Stimulated activated CD8-positive, alpha-beta memory T cell treated with anti-CD3 and anti-CD28 coated beads, Interleukin-12 subunit alpha, Interleukin-12 subunit beta, amount 100 ng/mL, for 24 hours (primary cell): ENCODE data around the gene ARSG.
"Not testable (repeated sequence)": the region's sequence is repeated elsewhere in the genome, so short reads cannot be mapped to it uniquely, and the experiment has no call there.

Experiments used
- DNase-seq: peaks from one replicate; pipeline ENCODE4 v3.0.0-alpha.2; 2020; ENCODE audit errors: extremely low read depth

The ARSG gene

DNA sequence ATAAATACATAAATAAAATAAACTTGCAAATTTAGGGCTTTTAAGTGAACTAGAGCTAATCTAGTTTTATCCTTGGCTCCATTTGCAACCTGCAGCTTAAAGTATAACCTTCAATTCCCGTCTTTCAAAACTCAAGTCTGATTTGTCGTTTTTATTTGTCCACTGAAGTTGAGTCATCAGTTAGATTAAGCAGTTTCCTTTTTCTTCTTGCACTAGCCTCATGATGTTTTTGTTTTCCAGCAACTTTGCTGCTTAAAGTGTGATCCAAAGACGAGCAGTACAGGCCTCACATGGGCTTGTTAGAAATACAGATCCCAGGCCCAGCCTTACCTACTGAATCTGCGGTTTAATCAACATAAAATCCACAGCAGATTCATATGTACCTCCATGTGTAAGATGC is 13.8 kb downstream of the ARSG start:
- no peak for DNase-seq

DNA sequence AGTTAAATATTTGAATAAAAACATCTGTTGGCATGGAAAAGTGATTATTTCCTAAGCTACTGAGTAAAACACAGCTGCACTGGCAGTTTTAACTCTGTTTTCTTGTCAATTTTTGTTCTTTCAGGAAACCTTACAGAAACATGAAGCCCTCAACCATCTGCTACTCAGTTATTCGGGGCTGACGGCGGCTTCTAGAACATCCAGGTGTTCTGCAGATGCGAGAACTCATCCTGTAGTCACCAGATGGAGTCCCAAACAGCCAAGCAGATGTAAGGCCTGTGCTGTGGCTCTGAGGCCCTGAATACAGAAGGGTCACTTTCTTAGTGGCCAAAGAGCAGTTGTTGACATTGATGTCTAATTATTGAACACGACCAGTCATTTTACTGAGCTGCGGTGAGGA is 15.5 kb downstream of the ARSG start:
- DNase-seq: no peak

DNA sequence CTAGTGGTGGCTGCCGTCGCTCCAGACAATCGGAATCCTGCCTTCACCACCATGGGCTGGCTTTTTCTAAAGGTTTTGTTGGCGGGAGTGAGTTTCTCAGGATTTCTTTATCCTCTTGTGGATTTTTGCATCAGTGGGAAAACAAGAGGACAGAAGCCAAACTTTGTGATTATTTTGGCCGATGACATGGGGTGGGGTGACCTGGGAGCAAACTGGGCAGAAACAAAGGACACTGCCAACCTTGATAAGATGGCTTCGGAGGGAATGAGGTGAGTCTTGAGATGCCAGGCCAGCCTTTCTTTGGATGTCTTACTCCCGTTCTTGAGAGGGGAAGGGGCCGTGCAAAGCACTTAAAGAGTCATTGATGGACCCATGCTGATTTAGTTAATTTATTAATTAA is 16.1 kb downstream of the ARSG start:
- no peak for DNase-seq

DNA sequence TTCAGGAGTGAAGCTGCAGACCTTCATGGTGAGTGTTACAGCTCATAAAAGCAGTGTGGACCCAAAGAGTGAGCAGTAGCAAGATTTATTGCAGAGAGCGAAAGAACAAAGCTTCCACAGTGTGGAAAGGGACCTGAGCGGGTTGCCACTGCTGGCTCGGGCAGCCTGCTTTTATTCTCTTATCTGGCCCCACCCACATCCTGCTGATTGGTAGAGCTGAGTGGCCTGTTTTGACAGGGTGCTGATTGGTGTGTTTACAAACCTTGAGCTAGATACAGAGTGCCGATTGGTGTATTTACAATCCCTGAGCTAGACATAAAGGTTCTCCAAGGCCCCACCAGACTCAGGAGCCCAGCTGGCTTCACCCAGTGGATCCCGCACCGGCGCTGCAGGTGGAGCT is 17.2 kb downstream of the ARSG start:
- DNase-seq: not testable (repeated sequence)

DNA sequence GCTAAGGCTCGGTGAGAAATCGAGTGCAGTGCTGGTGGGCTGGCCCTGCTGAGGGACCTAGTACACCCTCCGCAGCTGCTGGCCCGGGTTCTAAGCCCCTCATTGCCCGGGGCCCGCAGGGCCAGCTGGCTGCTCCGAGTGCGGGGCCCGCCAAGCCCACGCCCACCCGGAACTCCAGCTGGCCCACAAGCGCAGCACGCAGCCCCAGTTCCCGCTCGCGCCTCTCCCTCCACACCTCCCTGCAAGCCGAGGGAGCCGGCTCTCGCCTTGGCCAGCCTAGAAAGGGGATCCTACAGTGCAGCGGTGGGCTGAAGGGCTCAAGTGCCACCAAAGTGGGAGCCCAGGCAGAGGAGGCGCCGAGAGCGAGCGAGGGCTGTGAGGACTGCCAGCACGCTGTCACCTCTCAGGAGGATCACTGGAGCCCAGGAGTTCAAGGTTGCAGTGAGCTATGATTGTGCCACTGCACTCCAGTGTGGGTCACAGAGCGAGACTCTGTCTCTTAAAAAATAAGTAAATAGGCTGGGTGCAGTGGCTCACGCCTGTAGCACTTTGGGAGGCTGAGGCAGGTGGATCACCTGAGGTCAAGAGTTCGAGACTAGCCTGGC is 17.9 kb downstream of the ARSG start:
- not testable (repeated sequence) for DNase-seq

DNA sequence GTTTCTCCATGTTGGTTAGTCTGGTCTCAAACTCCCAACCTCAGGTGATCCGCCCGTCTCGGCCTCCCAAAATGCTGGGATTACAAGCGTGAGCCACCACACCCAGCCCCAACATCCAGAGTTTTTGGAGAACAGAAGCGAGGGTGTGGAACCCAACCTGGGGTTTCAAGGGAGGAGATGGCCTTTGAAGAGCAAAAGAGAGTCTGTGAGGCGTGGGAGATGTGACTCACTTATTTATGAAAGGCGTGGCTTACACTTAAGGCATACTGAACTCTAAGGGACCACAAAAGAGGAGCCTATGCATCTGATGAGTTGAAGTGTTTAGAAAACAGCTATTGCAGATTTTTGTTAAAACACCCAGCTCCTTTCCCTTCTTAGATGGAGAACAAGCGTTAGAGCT is 18.9 kb downstream of the ARSG start:
- DNase-seq: no peak

DNA sequence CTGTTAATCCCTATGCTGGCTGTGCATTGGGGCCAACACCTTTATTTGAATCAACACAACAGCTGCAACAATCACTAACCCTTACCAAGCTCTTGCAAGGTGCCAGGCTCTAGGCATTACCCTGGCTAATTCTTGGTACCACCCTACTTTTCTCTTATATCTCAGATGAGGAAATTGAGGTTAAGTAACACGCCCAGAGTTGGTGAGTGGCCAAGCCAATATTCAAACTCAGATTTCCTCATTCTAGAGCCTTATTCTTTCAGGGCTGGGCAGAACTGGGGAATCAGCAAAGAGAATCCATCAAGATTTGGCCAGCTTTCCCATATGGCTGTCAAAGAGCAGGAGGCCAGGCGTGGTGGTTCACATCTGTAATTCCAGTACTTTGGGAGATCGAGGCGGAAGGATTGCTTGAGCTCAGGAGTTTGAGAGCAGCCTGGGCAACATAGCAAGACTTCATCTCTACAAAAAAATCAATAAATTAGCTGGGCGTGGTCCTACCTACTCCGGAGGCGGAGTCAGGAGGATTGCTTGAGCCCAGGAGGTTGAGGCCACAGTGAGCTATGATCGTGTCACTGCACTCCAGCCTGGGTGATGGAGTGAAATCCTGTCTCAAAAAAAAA is 23.7 kb downstream of the ARSG start:
- DNase-seq: no peak

DNA sequence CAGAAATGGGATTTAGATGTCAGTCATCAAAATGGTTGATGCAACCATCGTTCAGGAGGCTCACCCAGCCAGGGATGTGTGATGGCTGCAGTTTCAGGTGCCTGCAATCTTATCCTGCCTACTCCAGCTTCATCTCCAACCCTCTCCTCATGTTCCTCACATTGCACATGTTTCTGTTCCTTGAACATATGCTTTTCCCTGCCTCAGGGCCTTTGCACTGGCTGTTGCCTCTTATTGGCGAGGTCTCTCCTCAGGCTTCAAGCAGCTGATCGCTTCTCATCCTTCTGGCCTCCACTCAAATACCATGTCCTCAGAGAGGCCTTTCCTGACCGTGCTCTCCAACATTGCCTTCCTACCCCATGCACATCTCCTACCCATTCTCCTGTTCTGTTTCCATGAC is 24.6 kb downstream of the ARSG start:
- DNase-seq: no peak

DNA sequence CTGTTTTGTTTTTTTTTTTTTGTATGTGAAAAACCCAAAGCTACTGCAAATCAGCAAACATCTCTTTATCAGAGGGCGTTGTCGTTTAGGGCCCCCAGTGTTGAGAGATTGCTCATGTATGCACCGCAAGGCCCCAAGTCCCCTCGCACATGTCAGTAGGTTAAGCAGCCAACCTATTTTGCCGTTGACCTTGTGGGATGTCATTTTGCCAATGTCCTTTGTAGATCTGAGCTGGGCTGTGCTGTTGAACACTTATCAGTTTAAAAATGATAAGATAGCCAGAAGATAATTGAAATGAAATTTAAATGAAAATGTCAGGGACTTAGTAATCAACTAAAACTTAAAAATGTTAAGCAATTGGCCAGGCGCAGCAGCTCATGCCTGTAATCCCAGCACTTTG is 26.2 kb downstream of the ARSG start:
- no peak for DNase-seq

DNA sequence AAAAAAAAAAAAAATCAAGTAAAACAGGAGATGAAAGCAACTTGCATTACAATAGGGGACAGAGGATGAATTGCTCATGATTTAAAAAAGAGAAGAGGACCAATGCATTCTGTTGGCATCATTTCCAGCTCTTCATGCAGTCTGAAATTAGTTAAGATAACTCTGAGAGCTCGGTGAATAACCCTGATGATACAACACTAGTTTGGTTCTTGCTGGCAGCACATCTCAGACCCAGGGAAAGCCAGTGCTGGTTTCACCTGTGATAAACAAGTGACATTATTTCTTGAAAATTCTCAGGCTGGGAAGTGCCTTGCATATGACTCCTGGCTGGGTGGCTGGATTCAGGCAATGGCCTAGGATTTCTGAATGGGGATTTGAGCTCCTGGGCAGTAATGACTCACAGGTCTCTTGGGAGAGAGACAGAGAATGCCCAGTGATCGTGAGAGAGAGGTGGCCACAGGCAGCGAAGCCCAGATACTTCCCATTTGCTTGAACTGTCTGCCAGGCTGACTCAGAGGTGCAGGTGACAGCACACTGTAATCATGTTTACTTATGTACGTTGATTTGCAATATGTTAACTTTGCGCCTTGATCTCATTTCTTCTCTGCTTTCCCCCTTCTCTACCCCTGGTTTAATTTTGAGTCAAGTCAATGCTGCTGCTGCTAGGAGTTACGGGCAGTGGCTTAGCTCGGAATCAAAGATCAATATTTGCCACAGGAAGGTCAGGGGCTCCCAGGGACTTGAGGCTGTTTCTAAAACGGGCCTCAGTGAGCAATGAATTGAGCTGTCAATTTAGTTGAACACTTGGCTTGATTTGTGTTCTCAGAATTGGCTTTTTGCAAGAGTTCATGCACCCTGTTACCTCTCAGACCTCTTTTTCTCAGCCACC is 27.1 kb downstream of the ARSG start:
- no peak for DNase-seq

DNA sequence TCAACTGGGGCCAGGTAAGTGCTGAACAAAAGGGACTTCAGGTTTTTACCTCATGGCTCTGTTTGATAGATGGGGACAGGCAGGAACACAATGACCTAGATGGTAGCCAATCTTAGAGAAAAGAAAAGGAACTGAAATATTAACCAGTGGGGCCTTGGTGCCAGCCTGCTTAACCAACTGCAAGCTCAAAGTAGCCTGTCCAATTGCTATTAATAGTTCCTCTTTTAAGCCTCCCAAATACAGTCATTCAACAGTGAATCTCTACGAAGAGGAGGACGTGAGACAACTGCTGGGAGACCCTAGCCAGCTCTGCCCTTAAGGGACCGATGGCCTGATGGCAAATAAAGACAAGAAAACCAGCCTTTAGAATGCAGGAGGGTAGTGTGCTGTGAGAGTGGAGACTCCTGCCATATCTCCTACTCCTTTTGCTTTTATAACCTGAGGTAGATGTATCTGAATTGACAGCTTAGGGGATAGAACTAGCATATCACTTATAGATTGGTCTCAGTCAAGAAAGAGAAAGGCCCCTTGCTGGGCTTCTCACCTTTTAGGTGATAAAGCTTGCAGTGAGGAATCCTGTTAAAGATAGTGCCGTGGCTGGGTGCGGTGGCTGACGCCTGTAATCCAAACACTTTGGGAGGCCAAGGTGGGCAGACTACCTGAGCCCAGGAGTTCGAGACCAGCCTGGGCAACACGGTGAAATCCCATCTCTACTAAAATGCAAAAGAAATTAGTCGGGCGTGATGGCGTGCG is 28.3 kb downstream of the ARSG start:
- no peak for DNase-seq

DNA sequence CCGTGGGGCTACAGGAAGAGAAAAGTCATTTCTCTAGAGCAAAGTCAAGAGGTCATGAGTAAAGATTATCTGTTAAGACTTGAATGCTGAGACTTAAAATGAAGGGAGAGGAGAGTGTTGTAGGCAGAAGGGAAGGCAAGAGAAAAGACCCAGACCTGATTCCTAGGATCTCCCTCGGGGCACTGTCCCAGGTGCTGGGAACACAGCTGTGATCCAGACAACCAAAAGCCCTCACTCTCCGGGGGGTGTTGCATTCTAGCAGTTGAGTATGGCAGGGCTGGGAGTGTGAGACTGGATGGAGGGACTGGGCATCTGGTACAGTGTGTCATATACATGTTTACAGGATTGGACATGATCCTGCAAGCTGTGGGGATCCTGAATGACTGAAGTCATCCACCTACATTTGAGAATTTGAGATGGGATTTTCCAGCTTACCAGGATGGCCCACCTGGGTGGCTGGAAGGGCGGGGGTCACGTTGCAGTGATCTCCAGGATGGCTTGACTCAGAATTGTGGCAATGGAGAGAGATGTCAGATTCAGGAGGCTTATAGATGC is 29.1 kb downstream of the ARSG start:
- DNase-seq: no peak

DNA sequence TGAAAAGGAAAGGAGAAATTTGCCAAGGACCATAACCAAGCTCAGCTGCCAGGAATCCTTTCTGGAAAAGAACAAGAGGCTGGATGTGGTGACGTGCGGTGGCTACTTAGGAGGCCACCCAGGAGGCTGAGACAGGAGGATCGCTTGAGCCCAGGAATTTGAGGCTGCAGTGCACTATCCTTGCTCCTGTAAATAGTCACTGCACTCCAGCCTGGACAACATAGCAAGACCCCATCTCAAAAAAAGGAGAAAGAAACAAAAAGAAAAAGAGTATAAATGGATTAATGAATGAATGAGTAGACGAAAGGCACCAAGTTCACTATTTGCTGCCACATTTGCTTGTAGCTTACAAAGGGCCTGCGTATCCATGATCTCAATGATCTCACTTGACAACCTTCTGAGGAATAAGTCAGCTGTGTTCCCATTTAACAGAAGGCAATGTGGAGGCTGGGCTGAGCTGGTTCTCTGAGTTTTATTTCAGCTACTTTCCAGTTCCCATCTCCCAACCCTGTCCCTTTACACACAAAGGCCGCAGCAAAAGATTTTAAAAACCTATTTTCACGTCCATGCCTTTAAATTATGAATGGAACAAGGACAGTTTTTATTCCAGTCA is 29.8 kb downstream of the ARSG start:
- DNase-seq: no peak

DNA sequence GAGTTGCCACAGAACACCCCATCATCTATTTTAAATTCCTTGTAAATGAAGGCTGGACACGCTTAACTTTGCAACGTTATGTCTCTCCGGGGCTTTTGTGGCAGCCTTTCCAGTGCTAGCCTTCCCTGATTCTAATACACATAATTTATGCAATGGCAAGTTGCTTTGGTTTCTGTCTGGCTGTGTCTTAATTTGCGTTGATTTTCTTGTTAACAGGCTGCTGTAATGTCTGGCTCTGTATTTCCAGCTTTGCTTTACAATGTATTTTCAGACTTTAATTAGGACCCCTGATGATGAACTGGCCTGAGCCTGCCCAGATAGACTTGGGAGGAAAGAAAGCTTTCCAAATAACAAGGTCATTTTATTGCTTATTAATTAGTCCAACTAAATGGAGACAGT is 30.3 kb downstream of the ARSG start:
- DNase-seq: no peak

DNA sequence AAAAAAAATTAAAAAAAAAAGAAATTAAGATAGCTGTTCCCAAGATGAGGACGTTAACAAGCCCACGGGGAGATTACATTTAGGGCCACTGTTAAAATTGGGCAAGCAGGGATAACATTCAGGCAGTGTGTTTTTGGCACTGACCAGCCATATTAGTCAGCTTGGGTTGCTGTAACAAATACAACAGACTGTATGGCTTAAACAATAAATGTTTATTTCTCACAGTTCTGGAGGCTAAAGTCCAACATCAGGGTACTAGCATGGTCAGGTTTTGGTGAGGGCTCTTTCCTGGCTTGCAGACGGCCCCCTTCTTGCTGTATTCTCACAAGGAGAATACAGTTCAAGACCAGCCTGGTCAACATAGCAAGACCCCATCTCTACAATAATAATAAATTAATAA is 31.3 kb downstream of the ARSG start:
- DNase-seq: no peak

DNA sequence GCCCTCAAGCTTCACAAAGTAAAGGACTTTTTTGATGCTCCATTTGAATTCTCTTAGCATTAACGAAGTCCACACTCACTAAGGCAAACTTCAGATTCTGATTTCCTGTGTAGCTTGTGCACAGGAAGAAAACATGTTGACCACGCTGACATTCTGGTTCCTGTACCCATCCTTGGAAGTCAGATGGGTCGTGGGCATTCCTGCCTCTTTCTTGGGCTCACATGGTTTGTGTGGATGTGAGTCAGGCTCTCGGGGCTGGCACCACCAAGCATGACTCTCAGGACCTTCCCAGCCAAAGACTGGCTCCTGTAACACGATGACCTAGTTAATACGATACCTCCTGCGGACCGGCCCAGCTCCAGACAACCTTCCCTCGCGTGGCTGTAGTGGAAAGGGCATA is 32.8 kb downstream of the ARSG start:
- no peak for DNase-seq

DNA sequence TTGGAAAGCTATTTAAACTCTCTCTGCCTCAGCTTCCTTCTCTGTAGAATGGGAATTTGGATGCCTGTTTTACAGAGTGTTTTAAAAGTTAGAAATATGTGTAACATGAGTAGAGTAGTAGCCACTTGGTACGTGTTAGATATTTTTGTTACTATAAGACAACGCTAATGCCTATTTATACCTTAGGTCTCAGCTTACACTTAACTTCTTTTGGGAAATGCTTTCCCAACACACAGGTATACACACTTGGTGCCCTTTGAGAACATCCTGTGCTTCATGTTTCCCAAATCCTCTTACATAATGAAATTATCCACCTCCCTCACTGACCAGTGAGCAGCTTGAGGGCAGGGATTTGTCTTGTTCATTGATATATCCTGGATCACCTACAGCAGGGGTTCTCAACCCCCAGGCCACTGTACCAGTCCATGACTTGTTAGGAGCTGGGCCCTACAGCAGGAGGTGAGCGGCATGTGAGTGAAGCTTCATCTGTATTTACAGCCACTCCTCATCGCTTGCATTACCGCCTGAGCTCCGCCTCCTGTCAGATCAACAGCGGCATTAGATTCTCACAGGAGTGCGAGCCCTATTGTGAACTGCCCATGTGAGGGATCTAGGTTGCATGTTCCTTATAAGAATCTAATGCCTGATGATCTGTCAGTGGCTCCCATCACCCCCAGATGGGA is 33.5 kb downstream of the ARSG start:
- no peak for DNase-seq

DNA sequence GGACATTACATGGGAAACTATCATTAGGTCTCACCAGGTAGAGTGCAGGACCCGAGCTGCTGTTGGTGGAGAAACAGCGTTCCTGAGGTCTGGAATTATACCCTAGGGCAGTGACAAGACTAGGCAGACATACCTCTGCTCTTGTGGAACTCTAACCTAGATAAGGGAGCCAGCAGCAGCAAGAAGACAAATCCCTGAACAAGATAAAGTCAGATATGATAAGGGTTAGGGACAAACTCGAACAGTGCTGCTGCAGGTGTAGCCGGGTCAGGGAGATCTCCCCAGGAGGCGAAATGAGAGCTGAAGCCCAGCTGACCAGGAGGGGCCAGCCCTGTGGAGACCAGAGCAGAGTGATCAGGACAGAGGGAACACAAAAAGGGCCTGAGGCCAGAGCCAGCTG is 34.7 kb downstream of the ARSG start:
- DNase-seq: no peak

DNA sequence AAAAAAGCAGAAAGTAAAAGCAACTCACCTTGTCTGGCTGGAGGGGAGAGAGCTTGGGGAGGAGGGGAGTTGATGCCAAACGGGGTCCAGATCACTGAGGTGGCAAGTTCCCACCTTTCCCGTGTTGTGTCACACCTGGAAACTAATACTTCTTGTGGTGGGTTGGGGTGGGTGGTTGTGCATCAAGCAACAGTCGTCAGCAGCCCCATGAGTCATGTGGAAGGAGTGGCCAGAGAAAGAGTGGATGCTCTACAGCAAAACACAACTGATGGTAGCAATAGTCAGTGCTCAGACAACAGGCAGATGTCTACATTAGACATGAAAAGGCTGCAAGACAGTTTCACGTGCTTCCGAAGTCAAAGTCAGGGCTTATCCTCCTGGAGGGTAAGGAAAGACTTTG is 35.4 kb downstream of the ARSG start:
- no peak for DNase-seq

DNA sequence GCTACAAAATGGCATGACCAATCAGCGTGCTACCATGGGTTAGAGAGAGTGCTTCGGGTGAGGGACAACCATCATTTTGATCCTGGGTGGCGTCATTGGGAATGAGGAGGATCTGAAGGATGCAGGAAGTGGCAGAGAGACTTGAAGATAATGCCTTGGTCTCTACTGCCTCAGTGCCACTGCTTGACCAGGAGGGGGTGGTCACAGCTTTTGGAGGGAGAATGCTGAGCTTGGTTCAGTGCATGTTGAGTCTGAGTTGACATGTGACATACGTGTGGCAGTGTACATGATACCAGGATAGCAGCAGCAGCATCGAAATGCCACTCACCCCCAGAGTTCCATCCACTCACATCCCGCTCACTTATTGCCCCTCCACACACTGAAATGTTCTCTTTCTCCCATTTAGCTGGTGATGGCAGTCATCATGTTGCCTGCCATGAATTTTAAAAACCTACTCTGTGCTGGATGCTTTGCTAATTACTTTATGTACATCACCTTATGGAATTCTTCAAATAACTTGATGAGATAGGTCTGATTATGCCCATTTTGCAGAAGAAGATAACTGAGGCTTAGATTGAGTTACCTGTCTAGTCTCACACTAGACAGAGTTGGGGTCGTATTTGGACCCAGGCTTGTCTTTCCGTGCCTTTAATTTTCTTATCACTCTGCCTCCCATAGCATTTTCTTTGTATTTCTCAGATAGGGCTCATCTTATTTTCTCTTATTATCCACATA is 36.7 kb downstream of the ARSG start:
- DNase-seq: no peak
